ENCODE measurements around the gene APOBEC3B.

GRCh38 chr22:39016592-39016991 is 34.4 kb downstream of the APOBEC3B start:
- TF ChIP-seq CTCF (IDR thresholded peaks at IDR 0.05) (no peak), POLR2A (IDR thresholded peaks at IDR 0.05) (no peak)

Measured in Peyer's patch (tissue), 4 donors.